ENCODE data around the gene KCND2. TPM values are rescaled to one million over a fixed set of nuclear protein-coding genes. Genes with fewer than 3 reads are reported as not detected.
A peak's percentile ranks its signal among the peaks of the same experiment; 100 is the strongest.

KCND2 gene
- total RNA-seq, 1 experiment from 2014 or later, result 0.33 TPM

DNA sequence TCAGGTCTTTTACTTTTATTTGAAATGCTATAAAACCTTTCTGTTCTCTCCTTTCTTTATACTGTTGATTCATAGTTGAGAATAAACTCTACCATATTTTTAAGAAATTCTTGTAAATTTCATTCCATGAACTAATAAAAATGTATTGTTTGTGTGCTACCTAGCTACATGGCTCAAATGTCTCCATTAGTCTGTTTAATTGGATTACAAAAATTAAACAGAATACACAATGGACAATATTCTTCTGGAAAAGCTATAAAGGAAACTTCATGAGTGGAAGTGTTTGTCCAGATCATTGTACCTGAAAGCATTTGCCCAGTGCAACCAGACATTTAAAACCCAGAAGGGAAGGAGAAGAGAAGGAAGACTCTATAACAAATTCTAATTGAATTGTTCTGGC is 20.1 kb downstream of the KCND2 start:
- no peaks in the 10 kb centered on the region for H3K4me1 ChIP-seq (ENCODE audit: insufficient read depth, low read length)
- peak; percentile 85 for ATAC-seq
- no peaks in the 10 kb centered on the region for H3K79me2 ChIP-seq (ENCODE audit: low read length)
- H3K4me3 ChIP-seq (ENCODE audit: low read length), result no peak overlapping the region
- intact Hi-C loops (cut with micrococcal nuclease), result loop anchor here (1.0 to 2.0 kb wide), 3 partner anchors 68 to 114 kb away; no protein-coding TSS in a partner anchor
- CTCF ChIA-PET, result no interaction called here
- no peak overlapping the region for H2AFZ ChIP-seq (ENCODE audit: low read length)
- H3K27ac ChIP-seq (ENCODE audit: low read length), result no peak overlapping the region
- no peaks in the 10 kb centered on the region for H3K36me3 ChIP-seq (ENCODE audit: low read depth, low read length)
- no peak overlapping the region for H3K9ac ChIP-seq (ENCODE audit: low read length)
- H3K9me2 ChIP-seq (replicated peaks; ENCODE audit: low read length), result no peaks in the 10 kb centered on the region
- BruUV-seq (replicated peaks), result no TSS peak
- no peaks in the 10 kb centered on the region for H3F3A ChIP-seq (ENCODE audit: low read length, unreplicated experiment)
- H3K9me3 ChIP-seq (ENCODE audit: low read length), result no peaks in the 10 kb centered on the region
- H4K20me1 ChIP-seq (ENCODE audit: low read length), result no peaks in the 10 kb centered on the region
- POLR2A ChIA-PET (ENCODE audit: unreplicated experiment), result no interaction called here
- no peak for TF ChIP-seq EZH2phosphoT487 (IDR thresholded peaks at IDR 0.05; ENCODE audit: borderline replicate concordance, low read length)
- TF ChIP-seq, protein P1, sequence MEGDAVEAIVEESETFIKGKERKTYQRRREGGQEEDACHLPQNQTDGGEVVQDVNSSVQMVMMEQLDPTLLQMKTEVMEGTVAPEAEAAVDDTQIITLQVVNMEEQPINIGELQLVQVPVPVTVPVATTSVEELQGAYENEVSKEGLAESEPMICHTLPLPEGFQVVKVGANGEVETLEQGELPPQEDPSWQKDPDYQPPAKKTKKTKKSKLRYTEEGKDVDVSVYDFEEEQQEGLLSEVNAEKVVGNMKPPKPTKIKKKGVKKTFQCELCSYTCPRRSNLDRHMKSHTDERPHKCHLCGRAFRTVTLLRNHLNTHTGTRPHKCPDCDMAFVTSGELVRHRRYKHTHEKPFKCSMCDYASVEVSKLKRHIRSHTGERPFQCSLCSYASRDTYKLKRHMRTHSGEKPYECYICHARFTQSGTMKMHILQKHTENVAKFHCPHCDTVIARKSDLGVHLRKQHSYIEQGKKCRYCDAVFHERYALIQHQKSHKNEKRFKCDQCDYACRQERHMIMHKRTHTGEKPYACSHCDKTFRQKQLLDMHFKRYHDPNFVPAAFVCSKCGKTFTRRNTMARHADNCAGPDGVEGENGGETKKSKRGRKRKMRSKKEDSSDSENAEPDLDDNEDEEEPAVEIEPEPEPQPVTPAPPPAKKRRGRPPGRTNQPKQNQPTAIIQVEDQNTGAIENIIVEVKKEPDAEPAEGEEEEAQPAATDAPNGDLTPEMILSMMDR (conservative IDR thresholded peaks at IDR 0.05; ENCODE audit: low read depth, low read length), result no peak
- no peak for TF ChIP-seq EZH2 (IDR thresholded peaks at IDR 0.05; ENCODE audit: low read length, unreplicated experiment)
- no peak overlapping the region for H3K4me2 ChIP-seq (ENCODE audit: low read length)
- no peaks in the 10 kb centered on the region for H3K27me3 ChIP-seq (ENCODE audit: low read length)
- DNase-seq, result no peak

DNA sequence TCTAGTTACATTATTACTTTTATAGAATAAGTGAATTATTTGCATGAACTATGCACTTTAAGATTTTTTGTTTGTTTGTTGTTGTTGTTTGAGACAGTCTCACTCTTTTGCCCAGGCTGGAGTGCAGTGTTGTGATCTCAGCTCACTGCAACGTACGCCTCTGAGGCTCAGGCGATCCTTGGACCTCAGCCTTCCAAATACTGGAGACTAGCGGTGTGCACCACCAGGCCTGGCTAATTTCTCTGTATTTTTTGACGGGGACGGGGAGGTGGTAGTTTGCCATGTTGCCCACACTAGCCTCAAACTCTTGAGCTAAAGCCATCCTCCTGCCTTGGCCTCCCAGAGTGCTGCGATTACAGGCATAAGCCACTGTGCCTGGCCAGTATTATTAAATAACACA is 29.2 kb downstream of the KCND2 start:
- intact Hi-C loops (cut with micrococcal nuclease), result no loop called here
- POLR2A ChIA-PET (ENCODE audit: unreplicated experiment), result no interaction called here
- H3K27ac ChIP-seq (ENCODE audit: low read length), result no peak overlapping the region
- H3K27me3 ChIP-seq (ENCODE audit: low read length), result no peaks in the 10 kb centered on the region
- ATAC-seq, result no peak
- no peaks in the 10 kb centered on the region for H3K79me2 ChIP-seq (ENCODE audit: low read length)
- H2AFZ ChIP-seq (ENCODE audit: low read length), result no peak overlapping the region
- no TSS peak for BruUV-seq (replicated peaks)
- H4K20me1 ChIP-seq (ENCODE audit: low read length), result no peaks in the 10 kb centered on the region
- no peak overlapping the region for H3K4me3 ChIP-seq (ENCODE audit: low read length)
- H3K9me3 ChIP-seq (ENCODE audit: low read length), result no peaks in the 10 kb centered on the region
- H3K4me2 ChIP-seq (ENCODE audit: low read length), result no peak overlapping the region
- no peaks in the 10 kb centered on the region for H3F3A ChIP-seq (ENCODE audit: low read length, unreplicated experiment)
- DNase-seq, result no peak
- no peaks in the 10 kb centered on the region for H3K4me1 ChIP-seq (ENCODE audit: insufficient read depth, low read length)
- no peak overlapping the region for H3K9ac ChIP-seq (ENCODE audit: low read length)
- CTCF ChIA-PET, result no interaction called here
- H3K36me3 ChIP-seq (ENCODE audit: low read depth, low read length), result no peaks in the 10 kb centered on the region
- no peaks in the 10 kb centered on the region for H3K9me2 ChIP-seq (replicated peaks; ENCODE audit: low read length)
- no peak for TF ChIP-seq EZH2 (IDR thresholded peaks at IDR 0.05; ENCODE audit: low read length, unreplicated experiment)
- TF ChIP-seq EZH2phosphoT487 (IDR thresholded peaks at IDR 0.05; ENCODE audit: borderline replicate concordance, low read length), result no peak
- TF ChIP-seq, protein P1 (conservative IDR thresholded peaks at IDR 0.05; ENCODE audit: low read depth, low read length), result no peak

DNA sequence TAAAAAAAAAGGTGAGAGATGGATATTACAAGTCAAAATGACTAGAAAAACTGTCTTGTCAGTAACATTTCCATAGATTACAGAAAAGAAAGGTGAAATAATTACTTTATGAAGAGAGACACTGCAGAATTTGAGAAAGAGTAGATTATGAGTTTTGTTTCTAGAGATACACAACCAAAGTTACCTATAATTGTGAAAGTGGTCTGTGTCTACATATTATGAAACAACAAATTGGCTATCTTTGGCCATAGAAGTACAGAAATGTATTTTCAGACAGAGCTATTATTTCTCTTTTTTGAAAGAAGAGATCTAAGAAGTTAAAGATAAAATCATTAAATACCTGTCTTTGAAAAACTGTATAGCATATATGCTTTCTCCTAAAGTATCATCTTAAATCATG is 30.1 kb downstream of the KCND2 start:
- CTCF ChIA-PET, result no interaction called here

More for the DNA sequence above, 30.1 kb downstream of the KCND2 start:
- Histone ChIP-seq H3K36me3 (ENCODE audit: low read depth, low read length) (no peaks in the 10 kb centered on the region), H3K4me2 (ENCODE audit: low read length) (no peak overlapping the region), H3K4me3 (ENCODE audit: low read length) (no peak overlapping the region), H3K9me2 (replicated peaks; ENCODE audit: low read length) (no peaks in the 10 kb centered on the region), H2AFZ (ENCODE audit: low read length) (no peak overlapping the region), H4K20me1 (ENCODE audit: low read length) (no peaks in the 10 kb centered on the region), H3K27me3 (ENCODE audit: low read length) (no peaks in the 10 kb centered on the region), H3F3A (ENCODE audit: low read length, unreplicated experiment) (no peaks in the 10 kb centered on the region), H3K79me2 (ENCODE audit: low read length) (no peaks in the 10 kb centered on the region), H3K9me3 (ENCODE audit: low read length) (no peaks in the 10 kb centered on the region), H3K9ac (ENCODE audit: low read length) (no peak overlapping the region), H3K4me1 (ENCODE audit: insufficient read depth, low read length) (no peaks in the 10 kb centered on the region), H3K27ac (ENCODE audit: low read length) (no peak overlapping the region)
- TF ChIP-seq, protein P1 (conservative IDR thresholded peaks at IDR 0.05; ENCODE audit: low read depth, low read length), result no peak
- TF ChIP-seq EZH2 (IDR thresholded peaks at IDR 0.05; ENCODE audit: low read length, unreplicated experiment) (no peak), EZH2phosphoT487 (IDR thresholded peaks at IDR 0.05; ENCODE audit: borderline replicate concordance, low read length) (no peak)
- intact Hi-C loops (cut with micrococcal nuclease), result no loop called here
- ATAC-seq (no peak), DNase-seq (no peak)
- BruUV-seq (replicated peaks), result no TSS peak
- POLR2A ChIA-PET (ENCODE audit: unreplicated experiment), result no interaction called here

All from PC-3 (cell line).